HCT116 (cell line): ENCODE results near the gene CLEC2B.

Experiments used
- CTCF ChIP-seq, 3 experiments: fragments of 200-600 bp in 1 of 3; sonication (generic) in 1 of 3; IDR thresholded peaks in 2 of 3; conservative IDR thresholded peaks in 1 of 3; 2 replicates each; pipeline ENCODE4 v1.5.1; 2012 to 2017; ENCODE audit warnings: low read depth in 2 of 3, low read length in 2 of 3, antibody characterized with exemption in 1 of 3, borderline replicate concordance in 1 of 3, control low read depth in 1 of 3, mild to moderate bottlenecking in 1 of 3, mixed read lengths in 1 of 3, mixed run types in 1 of 3, moderate library complexity in 1 of 3; ENCODE audit not compliant: insufficient read depth in 1 of 3
- EZH2 ChIP-seq: fragments of 200-600 bp; sonication (generic); IDR thresholded peaks from 2 replicates; pipeline ENCODE4 v1.6.1; 2017; ENCODE audit warnings: antibody characterized with exemption, mixed run types
- JUND ChIP-seq: IDR thresholded peaks from 2 replicates; pipeline ENCODE4 v1.6.1; 2012
- MAX ChIP-seq: IDR thresholded peaks from 2 replicates; pipeline ENCODE4 v1.6.1; 2012
- POLR2A ChIP-seq: IDR thresholded peaks from 2 replicates; pipeline ENCODE4 v1.7.0; 2011; ENCODE audit warnings: borderline replicate concordance; ENCODE audit not compliant: insufficient read depth, insufficient read length; ENCODE audit errors: extremely low read depth
- POLR2AphosphoS5 ChIP-seq: IDR thresholded peaks from 2 replicates; pipeline ENCODE4 v1.6.1; 2011; ENCODE audit warnings: mild to moderate bottlenecking, low read depth, low read length, moderate library complexity
- REST ChIP-seq: IDR thresholded peaks from 2 replicates; pipeline ENCODE4 v1.6.1; 2012; ENCODE audit warnings: low read depth
- SP1 ChIP-seq: IDR thresholded peaks from 2 replicates; pipeline ENCODE4 v1.6.1; 2012; ENCODE audit warnings: low read depth
- ZBTB33 ChIP-seq: IDR thresholded peaks from 2 replicates; pipeline ENCODE4 v1.6.1; 2011; ENCODE audit warnings: mild to moderate bottlenecking, low read length, moderate library complexity; ENCODE audit not compliant: insufficient replicate concordance; ENCODE audit errors: extremely low read depth

- TF ChIP-seq JUND (no peak), CTCF (IDR thresholded peaks at IDR 0.05 in 2 of 3, conservative IDR thresholded peaks at IDR 0.05 in 1 of 3; ENCODE audit: borderline replicate concordance in 1 of 3, insufficient read depth in 1 of 3, low read depth in 2 of 3, low read length in 2 of 3) (no peak), ZBTB33 (no peak), POLR2AphosphoS5 (no peak), EZH2 (no peak), SP1 (no peak), REST (no peak), POLR2A (no peak), MAX (no peak)
Measured at GRCh38 chr12:9827209-9827888, 41.8 kb downstream of the CLEC2B start, which contains the start of gene KLRF1.
